IPS DF 6.9 (cell line): ENCODE results near the gene MAST2.
"Not testable (repeated sequence)": the region's sequence is repeated elsewhere in the genome, so short reads cannot be mapped to it uniquely, and the experiment has no call there.

Source experiments
- DNase-seq: peaks from one replicate; pipeline ENCODE4 v3.0.0-alpha.2; 2013; ENCODE audit warnings: low read depth, low spot score
- H3K27ac ChIP-seq: one replicate; pipeline ENCODE4 v1.5.1; 2013; ENCODE audit warnings: low read length, control low read depth
- H3K27me3 ChIP-seq: 2 replicates; pipeline ENCODE4 v1.6.1; 2013; ENCODE audit warnings: mild to moderate bottlenecking, low read length; ENCODE audit not compliant: control insufficient read depth, insufficient read depth
- H3K36me3 ChIP-seq: 2 replicates; pipeline ENCODE4 v1.6.1; 2013; ENCODE audit warnings: low read length; ENCODE audit not compliant: control insufficient read depth, insufficient read depth
- H3K4me1 ChIP-seq: 2 replicates; pipeline ENCODE4 v1.6.1; 2013; ENCODE audit warnings: low read length; ENCODE audit not compliant: control insufficient read depth, insufficient read depth
- H3K4me3 ChIP-seq: 2 replicates; pipeline ENCODE4 v1.5.1; 2013; ENCODE audit warnings: mild to moderate bottlenecking, low read length
- H3K9me3 ChIP-seq: 2 replicates; pipeline ENCODE4 v1.6.1; 2013; ENCODE audit warnings: low read length, inconsistent platforms; ENCODE audit not compliant: control insufficient read depth, insufficient read depth
- WGBS: extraction: QIAGEN DNeasy Blood & Tissue Kit; methylation state at CpG from one replicate; pipeline ENCODE4 v1.1.7; 2013; ENCODE audit warnings: mixed read lengths, missing lambda C conversion rate; ENCODE audit not compliant: insufficient read length, insufficient coverage; 5-methylcytosine and 5-hydroxymethylcytosine counted together

MAST2 gene

DNA sequence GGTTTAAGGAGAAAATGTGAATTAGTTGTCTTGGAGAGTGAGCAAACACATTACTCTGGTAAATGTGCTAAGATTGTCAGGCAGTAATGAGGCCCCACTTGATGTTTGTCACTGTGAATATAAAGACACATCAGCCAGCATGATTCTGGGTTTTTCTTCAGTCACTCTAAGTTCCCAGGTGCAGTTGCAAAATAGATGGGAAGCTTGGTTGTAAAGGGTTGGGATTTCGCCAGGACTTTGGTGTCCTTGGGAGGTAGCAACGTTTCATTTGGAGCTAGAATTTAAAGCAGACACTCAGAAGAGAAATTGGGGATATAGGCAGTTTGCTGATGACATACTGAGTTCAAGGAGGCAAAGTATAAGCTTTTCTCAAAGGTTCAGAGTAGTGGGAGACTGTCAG lies 154.3 kb downstream of the MAST2 start:
- H3K27me3 ChIP-seq = no peaks in the 10 kb centered on the region
- WGBS = no CpG with 5 or more reads among the region's 2 CpGs
- no peak for DNase-seq
- no peak overlapping the region for H3K27ac ChIP-seq
- peaks cover 3% of the 10 kb centered on the region; the same call in 1 of the 2 replicates for H3K4me1 ChIP-seq
- no peak overlapping the region for H3K4me3 ChIP-seq
- no peaks in the 10 kb centered on the region for H3K9me3 ChIP-seq
- H3K36me3 ChIP-seq = no peaks in the 10 kb centered on the region

DNA sequence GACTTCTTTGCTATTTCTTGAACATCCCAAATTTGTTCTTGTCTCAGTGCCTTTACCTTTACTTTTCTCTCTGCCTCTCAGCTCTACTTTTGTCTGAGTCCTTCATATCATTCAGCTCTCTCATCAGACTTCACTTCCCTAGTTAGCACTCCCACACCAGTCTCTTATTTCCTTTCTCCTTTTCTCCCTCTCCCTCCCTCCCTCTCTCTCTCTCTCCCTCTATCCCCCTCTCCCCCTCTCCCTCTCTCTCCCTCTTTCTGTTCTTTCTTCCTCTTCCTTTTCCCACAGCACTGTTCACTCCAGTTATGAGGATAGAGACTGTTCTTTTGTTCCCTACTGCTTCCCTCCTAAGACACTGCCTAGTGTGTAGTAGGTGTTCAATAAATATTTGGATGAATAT lies 154.9 kb downstream of the MAST2 start:
- Histone ChIP-seq H3K4me1 (peaks cover 2% of the 10 kb centered on the region; the same call in 1 of the 2 replicates), H3K36me3 (no peaks in the 10 kb centered on the region), H3K9me3 (no peaks in the 10 kb centered on the region), H3K4me3 (no peak overlapping the region), H3K27ac (no peak overlapping the region), H3K27me3 (no peaks in the 10 kb centered on the region)
- no peak for DNase-seq

- no peak overlapping the region for H3K27ac ChIP-seq
- H3K4me3 ChIP-seq = no peak overlapping the region
- no peaks in the 10 kb centered on the region for H3K9me3 ChIP-seq
- H3K36me3 ChIP-seq = no peaks in the 10 kb centered on the region
- H3K4me1 ChIP-seq = no peaks in the 10 kb centered on the region; the same call in 1 of the 2 replicates
- no peak for DNase-seq
- H3K27me3 ChIP-seq = no peaks in the 10 kb centered on the region
These were observed 157.7 kb downstream of the MAST2 start for GRCh38 chr1:45960930-45961715.

DNA sequence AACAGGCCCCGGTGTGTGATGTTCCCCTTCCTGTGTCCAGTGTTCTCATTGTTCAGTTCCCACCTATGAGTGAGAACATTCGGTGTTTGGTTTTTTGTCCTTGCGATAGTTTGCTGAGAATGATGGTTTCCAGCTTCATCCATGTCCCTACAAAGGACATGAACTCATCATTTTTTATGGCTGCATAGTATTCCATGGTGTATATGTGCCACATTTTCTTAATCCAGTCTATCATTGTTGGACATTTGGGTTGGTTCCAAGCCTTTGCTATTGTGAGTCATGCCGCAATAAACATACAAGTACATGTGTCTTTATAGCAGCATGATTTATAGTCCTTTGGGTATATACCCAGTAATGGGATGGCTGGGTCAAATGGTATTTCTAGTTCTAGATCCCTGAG lies 158.5 kb downstream of the MAST2 start:
- H3K27me3 ChIP-seq, H3K36me3 ChIP-seq, H3K27ac ChIP-seq, H3K4me1 ChIP-seq, H3K9me3 ChIP-seq, DNase-seq, H3K4me3 ChIP-seq: not testable (repeated sequence)
- WGBS = no CpG with 5 or more reads among the region's 4 CpGs

GRCh38 chr1:45968941-45969666 lies 165.7 kb downstream of the MAST2 start:
- Histone ChIP-seq H3K36me3 (no peaks in the 10 kb centered on the region), H3K4me3 (no peak overlapping the region), H3K27ac (no peak overlapping the region), H3K27me3 (no peaks in the 10 kb centered on the region), H3K4me1 (no peaks in the 10 kb centered on the region), H3K9me3 (no peaks in the 10 kb centered on the region)
- 100% methylated on average over 1 of the region's 9 CpGs for WGBS
- no peak for DNase-seq

DNA sequence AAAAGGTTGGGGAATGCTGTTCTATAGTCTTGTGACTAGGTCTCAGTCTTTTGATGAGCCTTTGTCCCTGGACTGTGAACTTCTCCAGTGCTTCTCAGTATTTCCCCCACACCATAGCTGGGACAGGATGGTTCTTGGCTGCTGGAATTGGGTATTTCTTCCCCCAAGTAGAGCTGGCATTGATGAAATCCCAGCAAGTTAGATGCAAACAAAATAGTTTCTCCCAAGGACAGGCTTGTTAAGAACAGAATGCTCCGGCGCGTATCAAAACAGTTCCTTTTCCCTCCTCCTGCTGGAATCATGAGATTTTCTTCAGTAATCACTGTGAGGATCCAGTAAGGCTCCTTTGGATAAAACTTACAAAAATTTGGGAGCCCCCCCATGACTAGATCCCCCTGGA lies 166.5 kb downstream of the MAST2 start:
- Histone ChIP-seq H3K27ac (no peak overlapping the region), H3K27me3 (no peaks in the 10 kb centered on the region), H3K36me3 (no peaks in the 10 kb centered on the region), H3K9me3 (no peaks in the 10 kb centered on the region), H3K4me1 (no peaks in the 10 kb centered on the region), H3K4me3 (no peak overlapping the region)
- no peak for DNase-seq
- WGBS = no CpG with 5 or more reads among the region's 3 CpGs

DNA sequence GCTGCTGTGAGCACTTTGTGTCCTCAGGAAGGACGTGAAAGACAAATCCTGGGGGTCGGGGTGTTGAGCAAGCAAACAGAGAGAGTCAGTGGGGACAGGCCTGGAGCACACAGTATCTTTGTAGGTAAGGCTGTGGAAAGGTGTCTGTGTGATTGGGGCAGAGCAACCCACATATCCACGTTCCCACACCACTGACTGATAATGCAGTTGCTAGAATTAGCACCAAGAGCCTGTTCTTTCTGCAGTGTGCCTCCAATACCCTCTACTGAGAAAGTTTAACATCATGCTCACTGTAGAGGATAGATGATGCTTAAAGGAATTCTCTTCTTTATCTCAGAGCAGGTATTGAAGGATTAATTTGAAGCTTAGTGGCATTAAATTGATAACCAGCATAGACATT lies 167.9 kb downstream of the MAST2 start:
- DNase-seq = no peak
- WGBS = no CpG with 5 or more reads among the region's 3 CpGs

GRCh38 chr1:45971922-45972531 lies 168.6 kb downstream of the MAST2 start:
- WGBS = no CpG with 5 or more reads among the region's 5 CpGs
- Histone ChIP-seq H3K36me3 (no peaks in the 10 kb centered on the region), H3K4me3 (no peak overlapping the region)

More for the DNA sequence above, 167.9 kb downstream of the MAST2 start:
- H3K27me3 ChIP-seq = no peaks in the 10 kb centered on the region
- H3K4me3 ChIP-seq = no peak overlapping the region
- no peak overlapping the region for H3K27ac ChIP-seq
- no peaks in the 10 kb centered on the region for H3K4me1 ChIP-seq
- H3K36me3 ChIP-seq = no peaks in the 10 kb centered on the region
- H3K9me3 ChIP-seq = no peaks in the 10 kb centered on the region

DNA sequence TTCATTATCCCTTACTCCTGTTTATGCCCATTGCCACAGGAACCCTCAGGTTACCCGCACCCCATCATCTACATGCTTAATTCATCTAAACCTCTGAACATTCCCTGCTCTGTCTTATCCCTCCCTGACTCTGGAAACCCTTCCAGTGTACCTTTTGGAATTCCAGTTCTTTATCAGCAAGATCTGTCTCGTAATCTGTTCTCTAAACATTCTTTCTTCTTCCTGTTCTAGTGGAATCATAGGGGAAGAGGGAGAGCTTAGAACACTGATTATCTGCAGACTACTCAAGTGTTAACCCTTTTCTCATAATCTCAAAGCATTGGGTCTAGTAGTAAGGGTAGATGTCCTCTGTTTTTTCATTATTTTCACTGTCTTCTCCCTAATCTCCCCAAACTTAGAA lies 169.2 kb downstream of the MAST2 start:
- no peaks in the 10 kb centered on the region for H3K4me1 ChIP-seq
- H3K36me3 ChIP-seq = no peaks in the 10 kb centered on the region
- no CpG with 5 or more reads among the region's 2 CpGs for WGBS
- H3K27ac ChIP-seq = no peak overlapping the region
- H3K27me3 ChIP-seq = no peaks in the 10 kb centered on the region
- no peak overlapping the region for H3K4me3 ChIP-seq
- no peaks in the 10 kb centered on the region for H3K9me3 ChIP-seq
- DNase-seq = no peak

More at GRCh38 chr1:45971922-45972531, 168.6 kb downstream of the MAST2 start:
- Histone ChIP-seq H3K4me1 (no peaks in the 10 kb centered on the region), H3K27me3 (no peaks in the 10 kb centered on the region), H3K9me3 (no peaks in the 10 kb centered on the region), H3K27ac (no peak overlapping the region)
- DNase-seq = no peak

DNA sequence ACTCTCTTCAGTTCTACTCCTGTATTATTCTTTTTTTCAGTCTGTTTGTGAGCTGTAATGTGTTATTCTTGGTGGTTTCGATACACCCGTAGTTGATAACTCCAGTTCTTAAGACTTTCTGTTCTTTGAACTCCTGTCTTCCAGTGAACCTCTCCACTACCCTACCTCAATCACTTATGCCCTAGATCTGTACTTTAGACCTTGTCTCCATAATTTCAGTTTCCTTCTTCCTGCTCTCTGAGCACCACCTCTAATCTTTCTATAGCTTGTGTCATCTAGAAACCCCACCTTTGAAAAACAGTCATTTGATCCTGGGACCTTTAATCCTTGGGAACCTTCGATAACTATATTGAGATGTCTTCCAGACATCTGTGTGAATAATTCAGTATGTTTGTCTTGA lies 169.7 kb downstream of the MAST2 start:
- Histone ChIP-seq H3K9me3 (no peaks in the 10 kb centered on the region), H3K27me3 (no peaks in the 10 kb centered on the region), H3K4me1 (no peaks in the 10 kb centered on the region), H3K36me3 (no peaks in the 10 kb centered on the region), H3K4me3 (no peak overlapping the region), H3K27ac (no peak overlapping the region)
- DNase-seq = no peak
- no CpG with 5 or more reads among the region's 3 CpGs for WGBS
